C4-2B (cell line): Measurements from ENCODE around the gene PPP2R2C.

Source experiments
- H3K27ac ChIP-seq: fragments of 450-650 bp; 2 replicates; pipeline ENCODE4 v1.5.1; 2017
- CTCF ChIP-seq: fragments of 450-650 bp; conservative IDR thresholded peaks from 2 replicates; pipeline ENCODE4 v1.5.1; 2017; ENCODE audit warnings: mild to moderate bottlenecking
- ZFX ChIP-seq: fragments of 450-650 bp; IDR thresholded peaks from 2 replicates; pipeline ENCODE4 v1.6.1; 2017

Gene PPP2R2C

GRCh38 chr4:6308899-6309643, 163.3 kb downstream of the PPP2R2C start:
- no peak for TF ChIP-seq ZFX
- no peak for TF ChIP-seq CTCF
- no peak overlapping the region for H3K27ac ChIP-seq

- H3K27ac ChIP-seq = no peak overlapping the region
- TF ChIP-seq ZFX (no peak), CTCF (no peak)
Measured at GRCh38 chr4:6307891-6308290, 164.5 kb downstream of the PPP2R2C start.

GRCh38 chr4:6307230-6307629, 165.2 kb downstream of the PPP2R2C start:
- TF ChIP-seq CTCF (no peak), ZFX (no peak)
- no peak overlapping the region for H3K27ac ChIP-seq

GRCh38 chr4:6306299-6306698, 166.1 kb downstream of the PPP2R2C start:
- TF ChIP-seq ZFX = no peak
- no peak for TF ChIP-seq CTCF

GRCh38 chr4:6303943-6304342, 168.5 kb downstream of the PPP2R2C start:
- no peak overlapping the region for H3K27ac ChIP-seq
- no peak for TF ChIP-seq ZFX
- TF ChIP-seq CTCF = no peak

More at GRCh38 chr4:6306299-6306698, 166.1 kb downstream of the PPP2R2C start:
- no peak overlapping the region for H3K27ac ChIP-seq

GRCh38 chr4:6302869-6303268, 169.5 kb downstream of the PPP2R2C start:
- TF ChIP-seq ZFX = no peak
- no peak for TF ChIP-seq CTCF
- H3K27ac ChIP-seq = no peak overlapping the region

GRCh38 chr4:6301732-6302442, 170.5 kb downstream of the PPP2R2C start:
- H3K27ac ChIP-seq = no peak overlapping the region
- TF ChIP-seq ZFX (no peak), CTCF (no peak)
